ENCODE data around the gene TSPAN16.

DNA sequence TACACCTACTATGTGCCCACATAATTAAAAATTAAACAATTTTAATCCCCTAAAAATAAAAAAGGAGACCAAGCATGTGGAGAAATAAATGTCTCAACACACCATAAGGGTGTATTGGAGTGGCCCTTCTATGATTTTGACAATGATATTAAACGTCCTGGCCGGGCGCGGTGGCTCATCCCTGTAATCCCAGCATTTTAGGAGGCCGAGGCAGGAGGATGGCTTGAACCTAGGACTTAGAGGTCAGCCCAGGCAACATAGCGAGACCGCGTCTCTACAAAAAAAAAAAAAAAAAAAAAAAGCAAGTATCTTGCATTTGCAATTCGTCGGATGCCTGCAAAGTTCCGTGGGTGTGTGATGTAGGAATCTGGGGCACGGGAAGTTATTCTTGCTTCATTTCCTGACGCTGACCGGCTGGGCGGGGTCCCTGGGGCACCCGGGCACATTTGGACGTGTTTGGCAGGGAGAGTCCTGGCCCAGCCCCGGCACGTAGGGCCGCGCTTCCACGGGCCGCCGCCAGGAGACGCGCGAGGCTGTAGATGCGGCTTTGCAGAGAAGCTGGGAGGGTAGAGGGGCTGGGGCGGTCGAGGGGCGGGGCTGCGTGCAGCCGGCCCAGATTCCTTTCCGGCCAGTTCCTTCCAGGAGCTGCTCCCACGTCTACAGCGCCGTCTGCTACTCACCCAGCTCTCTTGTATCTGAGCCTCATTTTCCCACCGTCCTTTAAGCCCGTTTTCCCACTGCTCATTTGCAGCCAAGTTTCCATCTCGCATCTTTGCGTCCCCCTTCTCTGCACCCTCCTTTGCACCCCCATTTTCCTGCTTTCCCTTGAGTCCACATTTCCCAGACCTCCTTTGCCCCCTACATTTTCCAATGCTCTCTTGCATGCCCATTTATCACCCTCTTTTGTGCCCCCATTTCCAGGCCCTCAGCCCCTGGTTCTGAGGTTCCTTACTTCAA is 2.2 kb upstream of the TSPAN16 start:
- TF ChIP-seq POLR2A (IDR thresholded peaks at IDR 0.05; ENCODE audit: low read depth, low read length) (peak; percentile 51), POLR2AphosphoS5 (IDR thresholded peaks at IDR 0.05; ENCODE audit: insufficient read depth, low read depth, low read length) (peak; percentile 72), JUN (IDR thresholded peaks at IDR 0.05; ENCODE audit: borderline replicate concordance, insufficient read depth, insufficient read length, low read depth) (no peak), MYC (IDR thresholded peaks at IDR 0.05; ENCODE audit: low read depth, low read length) (no peak), FOS (IDR thresholded peaks at IDR 0.05; ENCODE audit: borderline replicate concordance, insufficient read depth, low read length) (peak; percentile 13)
- TF ChIP-seq, protein P1, sequence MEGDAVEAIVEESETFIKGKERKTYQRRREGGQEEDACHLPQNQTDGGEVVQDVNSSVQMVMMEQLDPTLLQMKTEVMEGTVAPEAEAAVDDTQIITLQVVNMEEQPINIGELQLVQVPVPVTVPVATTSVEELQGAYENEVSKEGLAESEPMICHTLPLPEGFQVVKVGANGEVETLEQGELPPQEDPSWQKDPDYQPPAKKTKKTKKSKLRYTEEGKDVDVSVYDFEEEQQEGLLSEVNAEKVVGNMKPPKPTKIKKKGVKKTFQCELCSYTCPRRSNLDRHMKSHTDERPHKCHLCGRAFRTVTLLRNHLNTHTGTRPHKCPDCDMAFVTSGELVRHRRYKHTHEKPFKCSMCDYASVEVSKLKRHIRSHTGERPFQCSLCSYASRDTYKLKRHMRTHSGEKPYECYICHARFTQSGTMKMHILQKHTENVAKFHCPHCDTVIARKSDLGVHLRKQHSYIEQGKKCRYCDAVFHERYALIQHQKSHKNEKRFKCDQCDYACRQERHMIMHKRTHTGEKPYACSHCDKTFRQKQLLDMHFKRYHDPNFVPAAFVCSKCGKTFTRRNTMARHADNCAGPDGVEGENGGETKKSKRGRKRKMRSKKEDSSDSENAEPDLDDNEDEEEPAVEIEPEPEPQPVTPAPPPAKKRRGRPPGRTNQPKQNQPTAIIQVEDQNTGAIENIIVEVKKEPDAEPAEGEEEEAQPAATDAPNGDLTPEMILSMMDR (IDR thresholded peaks at IDR 0.05; ENCODE audit: extremely low read depth in 1 of 2, insufficient read depth in 1 of 2, low read depth in 1 of 2, low read length in 2 of 2): peak; percentile 97 to 99
